HEK293T (cell line): ENCODE results near the gene PMEL.
"Not testable (repeated sequence)": the region's sequence is repeated elsewhere in the genome, so short reads cannot be mapped to it uniquely, and the experiment has no call there.

Experiments
- CTCF ChIA-PET: fragments of 350-600 bp; formaldehyde crosslinking; extraction: SDS; loops from one replicate; lab custom pipeline; 2021; ENCODE audit warnings: antibody characterized with exemption, inconsistent platforms; lab: Yijun Ruan, JAX
- POLR2A ChIA-PET: fragments of 350-600 bp; formaldehyde crosslinking; extraction: SDS; loops from one replicate; lab custom pipeline; 2020; ENCODE audit warnings: antibody characterized with exemption, inconsistent platforms; lab: Yijun Ruan, JAX
- DNase-seq: peaks from one replicate; pipeline ENCODE4 v3.0.0; 2012; ENCODE audit warnings: mixed read lengths; ENCODE audit errors: extremely low spot score
- ARNT ChIP-seq: fragments of 450-650 bp; IDR thresholded peaks from 2 replicates; pipeline ENCODE4 v1.6.1; 2017; ENCODE audit warnings: mild to moderate bottlenecking
- BHLHE40 ChIP-seq: fragments of 450-650 bp; IDR thresholded peaks from 2 replicates; pipeline ENCODE4 v1.6.1; 2016; ENCODE audit warnings: mild to moderate bottlenecking, moderate library complexity, borderline replicate concordance
- CTBP1 ChIP-seq: fragments of 450-650 bp; IDR thresholded peaks from 2 replicates; pipeline ENCODE4 v1.6.1; 2016; ENCODE audit warnings: borderline replicate concordance
- ELF4 ChIP-seq: fragments of 450-650 bp; IDR thresholded peaks from 2 replicates; pipeline ENCODE4 v1.6.1; 2017; ENCODE audit warnings: antibody characterized with exemption
- FOXA1 ChIP-seq: fragments of 450-650 bp; IDR thresholded peaks from 2 replicates; pipeline ENCODE4 v1.6.1; 2016; ENCODE audit warnings: mild to moderate bottlenecking
- FOXK2 ChIP-seq: fragments of 450-650 bp; IDR thresholded peaks from 2 replicates; pipeline ENCODE4 v1.6.1; 2016; ENCODE audit warnings: mild to moderate bottlenecking
- FOXM1 ChIP-seq: fragments of 450-650 bp; IDR thresholded peaks from 2 replicates; pipeline ENCODE4 v1.6.1; 2017; ENCODE audit warnings: mild to moderate bottlenecking, borderline replicate concordance
- HDGF ChIP-seq: fragments of 450-650 bp; IDR thresholded peaks from 2 replicates; pipeline ENCODE4 v1.6.1; 2017; ENCODE audit warnings: antibody characterized with exemption, borderline replicate concordance
- L3MBTL2 ChIP-seq: fragments of 450-650 bp; conservative IDR thresholded peaks from 2 replicates; pipeline ENCODE4 v1.6.1; 2016; ENCODE audit warnings: mild to moderate bottlenecking
- LEF1 ChIP-seq: fragments of 450-650 bp; IDR thresholded peaks from 2 replicates; pipeline ENCODE4 v1.6.1; 2017; ENCODE audit warnings: mild to moderate bottlenecking, borderline replicate concordance
- NFRKB ChIP-seq: fragments of 450-650 bp; IDR thresholded peaks from 2 replicates; pipeline ENCODE4 v1.6.1; 2016; ENCODE audit warnings: mild to moderate bottlenecking, moderate library complexity
- PKNOX1 ChIP-seq: fragments of 450-650 bp; IDR thresholded peaks from 2 replicates; pipeline ENCODE4 v1.6.1; 2016
- SP1 ChIP-seq: fragments of 450-650 bp; IDR thresholded peaks from 2 replicates; pipeline ENCODE4 v1.6.1; 2017
- SUZ12 ChIP-seq: fragments of 450-650 bp; IDR thresholded peaks from 2 replicates; pipeline ENCODE4 v1.6.1; 2016; ENCODE audit warnings: mild to moderate bottlenecking
- TARDBP ChIP-seq: fragments of 450-650 bp; IDR thresholded peaks from 2 replicates; pipeline ENCODE4 v1.6.1; 2016
- ZNF384 ChIP-seq: fragments of 450-650 bp; IDR thresholded peaks from 2 replicates; pipeline ENCODE4 v1.6.1; 2016

The PMEL gene

DNA sequence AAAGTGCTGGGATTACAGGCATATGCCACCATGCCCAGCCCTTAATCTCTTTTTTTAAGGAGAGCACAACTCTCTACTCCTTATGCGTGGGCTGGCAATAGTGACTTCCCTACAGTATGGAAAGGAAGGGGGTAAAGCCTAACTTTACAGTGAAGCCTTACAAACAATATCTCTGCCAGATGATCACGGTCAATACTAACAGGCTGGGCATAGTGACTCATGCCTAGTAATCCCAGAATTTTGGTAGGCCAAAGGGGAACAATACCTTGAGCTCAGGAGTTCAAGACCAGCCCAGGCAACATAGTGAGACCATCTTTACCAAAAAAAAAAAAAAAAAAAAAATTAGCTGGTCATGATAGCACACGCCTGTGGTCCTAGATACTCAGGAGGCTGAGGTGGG lies 43.7 kb downstream of the PMEL start:
- no peak for TF ChIP-seq TARDBP
- TF ChIP-seq HDGF = no peak
- no peak for TF ChIP-seq L3MBTL2
- no peak for TF ChIP-seq FOXK2
- TF ChIP-seq FOXA1 = no peak
- TF ChIP-seq NFRKB = no peak
- no peak for TF ChIP-seq SP1
- no peak for TF ChIP-seq ELF4
- TF ChIP-seq PKNOX1 = no peak
- TF ChIP-seq CTBP1 = no peak
- CTCF ChIA-PET = interaction anchor here (1.0 kb wide), 1 partner anchor 9 kb away, joined by 5 read pairs; the partner anchor contains the start of gene DGKA
- POLR2A ChIA-PET = no interaction called here
- no peak for DNase-seq

DNA sequence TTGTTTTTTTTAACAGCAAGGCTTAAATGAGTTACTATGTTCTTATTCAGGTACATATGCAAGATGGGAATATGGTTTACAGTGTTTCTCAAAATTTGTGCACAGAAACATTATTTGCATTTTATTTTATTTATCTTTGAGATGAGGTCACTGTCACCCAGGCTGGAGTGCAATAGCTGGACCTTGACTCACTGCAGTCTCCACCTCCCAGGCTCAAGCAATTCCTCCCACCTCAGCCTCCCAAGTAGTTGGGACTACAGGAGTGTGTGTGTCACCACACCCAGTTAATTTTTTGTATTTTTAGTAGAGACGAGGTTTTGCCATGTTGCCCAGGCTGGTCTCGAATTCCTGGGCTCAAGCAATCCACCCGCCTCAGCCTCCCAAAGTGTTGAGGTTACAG lies 46.8 kb downstream of the PMEL start:
- CTCF ChIA-PET = interaction anchor here (0.6 kb wide), 1 partner anchor 101 kb away, joined by 3 read pairs; the partner anchor contains the start of genes ORMDL2 and SARNP
- DNase-seq, POLR2A ChIA-PET: not testable (repeated sequence)

DNA sequence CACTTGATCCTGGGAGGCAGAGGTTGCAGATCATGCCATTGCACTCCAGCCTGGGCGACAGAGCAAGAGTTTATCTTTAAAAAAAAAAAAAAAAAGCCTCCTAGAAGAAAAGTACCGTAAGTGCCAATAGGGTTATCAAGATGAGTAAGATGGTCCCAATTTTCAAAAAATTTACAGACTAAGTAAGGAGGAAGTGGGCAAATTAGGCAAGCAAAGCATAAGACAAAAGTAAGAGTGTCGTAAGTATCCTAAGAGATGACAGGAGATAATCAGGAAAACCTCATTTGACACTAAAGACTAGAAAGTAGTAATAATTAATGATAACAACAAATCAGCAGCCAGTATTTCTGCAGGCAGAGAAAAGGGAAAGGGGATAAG lies 50.4 kb downstream of the PMEL start:
- no peak for TF ChIP-seq L3MBTL2
- TF ChIP-seq TARDBP = no peak
- TF ChIP-seq FOXK2 = no peak
- TF ChIP-seq FOXM1 = no peak
- no peak for TF ChIP-seq HDGF
- TF ChIP-seq SUZ12 = no peak
- no peak for TF ChIP-seq ARNT
- TF ChIP-seq FOXA1 = no peak
- TF ChIP-seq SP1 = no peak
- no peak for TF ChIP-seq ELF4
- TF ChIP-seq NFRKB = no peak
- no peak for TF ChIP-seq ZNF384
- TF ChIP-seq PKNOX1 = no peak
- TF ChIP-seq LEF1 = no peak
- TF ChIP-seq BHLHE40 = no peak
- TF ChIP-seq CTBP1 = no peak
- no peak for DNase-seq
- ChIA-PET POLR2A (interaction anchor here (1.6 kb wide), 1 partner anchor 11 kb away, joined by 6 read pairs; no protein-coding TSS in a partner anchor), CTCF (no interaction called here)

DNA sequence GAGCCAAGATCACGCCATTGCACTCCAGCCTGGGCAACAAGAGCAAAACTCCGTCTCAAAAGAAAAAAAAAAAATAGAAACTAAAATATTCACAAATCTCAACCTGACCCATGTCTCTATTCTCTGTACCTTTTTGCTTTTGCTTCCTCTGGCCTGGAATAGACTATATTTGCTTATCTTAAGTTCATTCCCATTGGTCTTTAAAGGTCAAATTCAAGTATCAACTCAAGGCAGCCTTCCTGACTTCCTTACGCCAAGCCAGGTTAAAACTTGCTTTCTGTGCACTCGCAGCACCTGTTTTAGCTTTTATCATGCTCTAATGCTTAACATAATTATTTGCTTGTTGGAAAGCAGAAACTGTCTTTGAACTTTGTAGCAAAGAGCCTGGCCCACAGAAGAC lies 52.9 kb downstream of the PMEL start:
- TF ChIP-seq ELF4 (no peak), ZNF384 (no peak)
- CTCF ChIA-PET = no interaction called here
- DNase-seq = no peak
- POLR2A ChIA-PET = interaction anchor here (2.6 kb wide), 1 partner anchor 83 kb away, joined by 6 read pairs; the partner anchor contains the start of gene DNAJC14

DNA sequence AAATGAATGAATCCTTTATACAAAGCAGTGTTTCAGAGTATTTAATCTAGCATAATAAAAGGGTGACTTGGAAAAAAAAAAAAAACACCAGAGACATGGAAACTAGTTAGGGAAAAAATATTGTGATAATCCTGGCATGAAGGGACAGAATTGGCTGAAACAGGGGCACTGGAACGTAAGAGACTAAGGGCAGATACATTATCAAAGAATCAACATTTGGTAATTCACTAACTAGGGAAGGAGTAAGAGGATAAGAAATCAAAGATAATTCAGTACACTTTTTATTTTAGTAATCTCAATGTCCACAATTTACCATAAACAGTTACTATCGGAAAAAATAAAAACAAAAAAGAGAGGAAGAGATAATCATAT lies 56.3 kb downstream of the PMEL start:
- TF ChIP-seq SUZ12 (no peak), PKNOX1 (no peak), FOXM1 (no peak), ZNF384 (no peak), SP1 (no peak)

GRCh38 chr12:55908726-55909512 lies 56.9 kb downstream of the PMEL start:
- ChIA-PET POLR2A (no interaction called here), CTCF (no interaction called here)
- TF ChIP-seq SP1 = no peak
- TF ChIP-seq ZNF384 = no peak
- no peak for TF ChIP-seq ARNT
- TF ChIP-seq CTBP1 = no peak
- TF ChIP-seq TARDBP = no peak
- no peak for TF ChIP-seq FOXA1
- TF ChIP-seq HDGF = no peak
- TF ChIP-seq NFRKB = no peak
- TF ChIP-seq LEF1 = no peak
- no peak for TF ChIP-seq PKNOX1
- TF ChIP-seq ELF4 = no peak
- no peak for TF ChIP-seq BHLHE40
- TF ChIP-seq L3MBTL2 = no peak
- no peak for TF ChIP-seq FOXK2
- TF ChIP-seq SUZ12 = no peak
- TF ChIP-seq FOXM1 = no peak
- DNase-seq = no peak

More for the DNA sequence above, 56.3 kb downstream of the PMEL start:
- no peak for DNase-seq
- CTCF ChIA-PET = no interaction called here
- POLR2A ChIA-PET = no interaction called here
